Ishikawa (cell line): ENCODE data around the gene MYCBP.
A peak's percentile ranks its signal among the peaks of the same experiment; 100 is the strongest.

Experiments
- CEBPB ChIP-seq: IDR thresholded peaks from 2 replicates; pipeline ENCODE4 v1.6.1; 2012
- CREB1 ChIP-seq: IDR thresholded peaks from 2 replicates; pipeline ENCODE4 v1.6.1; 2012; ENCODE audit warnings: low read depth
- EGR1 ChIP-seq: IDR thresholded peaks from 2 replicates; pipeline ENCODE4 v1.6.1; 2012
- EP300 ChIP-seq: IDR thresholded peaks from 2 replicates; pipeline ENCODE4 v1.6.1; 2012; ENCODE audit warnings: borderline replicate concordance
- FOXM1 ChIP-seq: IDR thresholded peaks from 2 replicates; pipeline ENCODE4 v1.6.1; 2012; ENCODE audit warnings: low read depth, borderline replicate concordance
- NFIC ChIP-seq: IDR thresholded peaks from 2 replicates; pipeline ENCODE4 v1.6.1; 2012
- RAD21 ChIP-seq: IDR thresholded peaks from 2 replicates; pipeline ENCODE4 v1.6.1; 2012; ENCODE audit warnings: low read depth
- TAF1 ChIP-seq: IDR thresholded peaks from 2 replicates; pipeline ENCODE4 v1.6.1; 2012; ENCODE audit warnings: low read depth, mild to moderate bottlenecking
- TCF12 ChIP-seq: IDR thresholded peaks from 2 replicates; pipeline ENCODE4 v1.6.1; 2012; ENCODE audit warnings: low read depth
- TEAD4 ChIP-seq: IDR thresholded peaks from 2 replicates; pipeline ENCODE4 v1.6.1; 2012
- YY1 ChIP-seq: IDR thresholded peaks from 2 replicates; pipeline ENCODE4 v1.6.1; 2012; ENCODE audit warnings: low read depth
- ZBTB7A ChIP-seq: IDR thresholded peaks from 2 replicates; pipeline ENCODE4 v1.6.1; 2012; ENCODE audit warnings: low read depth
- TF ChIP-seq, protein P1 (sequence below): IDR thresholded peaks from 2 replicates; pipeline ENCODE4 v1.6.1; 2012
- TF ChIP-seq, protein P2 (sequence below): IDR thresholded peaks from 2 replicates; pipeline ENCODE4 v1.6.1; 2012; ENCODE audit warnings: low read depth, mild to moderate bottlenecking
- TF ChIP-seq, protein P3 (sequence below): IDR thresholded peaks from 2 replicates; pipeline ENCODE4 v1.6.1; 2012

The MYCBP gene

DNA sequence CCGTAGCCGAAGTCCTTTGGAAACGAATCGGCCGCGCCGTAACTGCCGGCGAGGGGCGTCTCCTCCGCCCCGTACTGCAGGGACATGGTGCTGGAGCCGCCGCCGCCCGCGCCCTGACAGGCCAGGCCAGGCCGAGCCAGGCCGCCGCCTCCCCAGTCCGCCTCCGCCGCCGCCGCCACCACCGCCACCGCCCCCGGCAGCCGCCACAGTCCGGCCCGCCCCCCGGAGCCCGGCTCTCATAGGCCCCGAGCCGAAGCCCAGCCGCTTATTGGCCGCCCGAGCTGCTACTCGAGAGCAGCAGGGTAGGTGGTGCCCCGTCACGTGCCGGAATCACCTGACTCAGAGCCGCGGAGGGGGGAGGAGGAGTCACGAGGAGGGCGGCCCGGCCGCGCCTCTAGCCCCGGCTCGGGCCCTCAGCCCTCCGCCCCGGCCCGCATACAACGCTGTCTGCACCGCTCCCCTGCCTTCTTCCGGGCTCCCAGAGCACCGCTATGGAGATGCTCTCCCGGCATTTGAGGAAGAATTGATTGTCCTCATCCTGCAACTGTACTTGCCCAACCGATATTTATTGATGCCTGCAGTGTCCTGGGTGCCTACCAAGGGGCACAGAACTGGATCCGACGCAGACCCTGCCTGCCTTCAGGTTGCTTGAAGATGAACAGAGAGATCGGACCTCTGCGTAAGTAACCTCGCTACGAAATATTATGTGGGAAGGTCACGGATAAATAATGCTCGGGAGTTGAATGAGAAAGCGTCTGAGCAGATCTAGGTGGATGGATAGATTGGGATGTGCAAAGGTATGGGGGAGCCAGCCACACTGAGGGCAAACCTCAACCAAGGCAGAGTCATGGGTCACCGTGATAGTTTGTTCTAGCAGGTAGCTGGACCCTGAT, 13.3 kb downstream of the MYCBP start, which contains the start of gene RRAGC:
Gene RRAGC, minus strand, starts transcription at position 212 of the 893 bp plus-strand sequence. Its CDS starts 126 bp downstream, at position 86.
- TF ChIP-seq YY1 (no peak), NFIC (no peak), CEBPB (no peak), TAF1 (no peak), CREB1 (no peak), TCF12 (peak; percentile 67; the same call in 1 of the 2 replicates), FOXM1 (no peak), ZBTB7A (no peak), TEAD4 (no peak), RAD21 (peak; percentile 1; the same call in 1 of the 2 replicates), EGR1 (peak; percentile 55; the same call in 1 of the 2 replicates), EP300 (no peak)
- TF ChIP-seq, protein P1, sequence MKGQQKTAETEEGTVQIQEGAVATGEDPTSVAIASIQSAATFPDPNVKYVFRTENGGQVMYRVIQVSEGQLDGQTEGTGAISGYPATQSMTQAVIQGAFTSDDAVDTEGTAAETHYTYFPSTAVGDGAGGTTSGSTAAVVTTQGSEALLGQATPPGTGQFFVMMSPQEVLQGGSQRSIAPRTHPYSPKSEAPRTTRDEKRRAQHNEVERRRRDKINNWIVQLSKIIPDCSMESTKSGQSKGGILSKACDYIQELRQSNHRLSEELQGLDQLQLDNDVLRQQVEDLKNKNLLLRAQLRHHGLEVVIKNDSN: peak; percentile 100
- TF ChIP-seq, protein P2, sequence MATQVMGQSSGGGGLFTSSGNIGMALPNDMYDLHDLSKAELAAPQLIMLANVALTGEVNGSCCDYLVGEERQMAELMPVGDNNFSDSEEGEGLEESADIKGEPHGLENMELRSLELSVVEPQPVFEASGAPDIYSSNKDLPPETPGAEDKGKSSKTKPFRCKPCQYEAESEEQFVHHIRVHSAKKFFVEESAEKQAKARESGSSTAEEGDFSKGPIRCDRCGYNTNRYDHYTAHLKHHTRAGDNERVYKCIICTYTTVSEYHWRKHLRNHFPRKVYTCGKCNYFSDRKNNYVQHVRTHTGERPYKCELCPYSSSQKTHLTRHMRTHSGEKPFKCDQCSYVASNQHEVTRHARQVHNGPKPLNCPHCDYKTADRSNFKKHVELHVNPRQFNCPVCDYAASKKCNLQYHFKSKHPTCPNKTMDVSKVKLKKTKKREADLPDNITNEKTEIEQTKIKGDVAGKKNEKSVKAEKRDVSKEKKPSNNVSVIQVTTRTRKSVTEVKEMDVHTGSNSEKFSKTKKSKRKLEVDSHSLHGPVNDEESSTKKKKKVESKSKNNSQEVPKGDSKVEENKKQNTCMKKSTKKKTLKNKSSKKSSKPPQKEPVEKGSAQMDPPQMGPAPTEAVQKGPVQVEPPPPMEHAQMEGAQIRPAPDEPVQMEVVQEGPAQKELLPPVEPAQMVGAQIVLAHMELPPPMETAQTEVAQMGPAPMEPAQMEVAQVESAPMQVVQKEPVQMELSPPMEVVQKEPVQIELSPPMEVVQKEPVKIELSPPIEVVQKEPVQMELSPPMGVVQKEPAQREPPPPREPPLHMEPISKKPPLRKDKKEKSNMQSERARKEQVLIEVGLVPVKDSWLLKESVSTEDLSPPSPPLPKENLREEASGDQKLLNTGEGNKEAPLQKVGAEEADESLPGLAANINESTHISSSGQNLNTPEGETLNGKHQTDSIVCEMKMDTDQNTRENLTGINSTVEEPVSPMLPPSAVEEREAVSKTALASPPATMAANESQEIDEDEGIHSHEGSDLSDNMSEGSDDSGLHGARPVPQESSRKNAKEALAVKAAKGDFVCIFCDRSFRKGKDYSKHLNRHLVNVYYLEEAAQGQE: no peak
- TF ChIP-seq, protein P3, sequence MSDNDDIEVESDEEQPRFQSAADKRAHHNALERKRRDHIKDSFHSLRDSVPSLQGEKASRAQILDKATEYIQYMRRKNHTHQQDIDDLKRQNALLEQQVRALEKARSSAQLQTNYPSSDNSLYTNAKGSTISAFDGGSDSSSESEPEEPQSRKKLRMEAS: peak; percentile 77

DNA sequence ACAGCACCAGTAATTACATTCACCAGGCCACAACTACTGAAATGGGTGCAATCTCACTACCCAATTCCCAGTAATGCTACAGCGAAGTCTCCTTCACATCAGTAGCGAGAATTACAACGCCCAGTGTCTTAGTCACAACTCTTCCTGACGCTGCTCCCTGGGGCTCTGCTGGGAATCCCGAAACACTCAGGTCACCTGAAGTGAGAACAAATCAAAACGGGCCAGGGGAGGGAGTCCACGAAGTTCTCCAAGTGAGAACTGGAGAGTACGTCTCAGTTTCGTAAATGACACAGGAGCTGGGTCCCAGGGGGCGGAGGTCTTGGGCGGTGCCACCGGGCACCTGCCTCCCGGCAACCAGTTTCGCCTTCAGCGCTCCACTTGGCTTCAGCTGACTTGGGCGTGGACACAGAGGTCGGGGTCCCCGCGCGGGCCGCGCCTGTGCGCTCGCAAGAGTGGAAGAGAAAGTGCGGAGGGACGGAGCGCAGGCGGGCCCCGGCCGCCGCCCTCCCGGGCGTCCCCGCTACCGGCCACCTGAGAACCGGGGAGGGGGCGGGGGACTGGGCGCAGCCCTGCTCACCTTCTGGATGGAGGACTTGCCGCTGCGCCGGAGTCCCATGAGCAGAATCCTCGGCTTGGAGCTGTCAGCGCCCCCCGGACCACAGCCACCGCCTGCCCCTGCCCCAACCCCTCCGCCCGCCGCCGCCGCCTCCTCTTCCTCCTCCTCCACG, 14.2 kb downstream of the MYCBP start:
- no peak for TF ChIP-seq EP300
- no peak for TF ChIP-seq RAD21
- no peak for TF ChIP-seq NFIC
- TF ChIP-seq FOXM1: no peak
- TF ChIP-seq YY1: no peak
- TF ChIP-seq ZBTB7A: no peak
- TF ChIP-seq TEAD4: no peak
- TF ChIP-seq TAF1: 0 out of 2 replicates have a peak, but pooled peaks have one; percentile 36
- TF ChIP-seq, protein P3: 0 out of 2 replicates have a peak, but pooled peaks have one; percentile 27
- TF ChIP-seq CREB1: no peak
- TF ChIP-seq, protein P2: no peak
- TF ChIP-seq, protein P1: 0 out of 2 replicates have a peak, but pooled peaks have one; percentile 29

DNA sequence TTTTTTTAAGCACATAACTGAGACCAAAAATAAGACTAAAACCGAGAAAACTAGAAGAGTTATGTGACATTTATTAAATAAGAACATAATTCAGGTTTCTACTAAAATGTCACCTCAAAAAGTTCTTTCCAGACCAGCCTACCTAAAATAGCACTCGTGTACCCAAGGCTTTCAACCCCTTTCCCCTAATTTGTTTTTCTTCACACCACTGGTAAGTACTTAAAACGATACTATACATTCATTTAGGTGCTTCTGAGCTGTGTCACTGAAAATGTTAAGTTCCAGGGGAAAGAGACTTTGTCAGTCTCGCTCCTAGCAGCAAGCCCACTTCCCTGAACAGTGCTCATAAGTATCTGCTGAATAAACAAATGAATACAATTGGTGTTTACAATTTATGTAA, 20.4 kb downstream of the MYCBP start:
- TF ChIP-seq, protein P1: no peak
- TF ChIP-seq FOXM1 (no peak), TAF1 (no peak), EGR1 (no peak), TEAD4 (no peak)

DNA sequence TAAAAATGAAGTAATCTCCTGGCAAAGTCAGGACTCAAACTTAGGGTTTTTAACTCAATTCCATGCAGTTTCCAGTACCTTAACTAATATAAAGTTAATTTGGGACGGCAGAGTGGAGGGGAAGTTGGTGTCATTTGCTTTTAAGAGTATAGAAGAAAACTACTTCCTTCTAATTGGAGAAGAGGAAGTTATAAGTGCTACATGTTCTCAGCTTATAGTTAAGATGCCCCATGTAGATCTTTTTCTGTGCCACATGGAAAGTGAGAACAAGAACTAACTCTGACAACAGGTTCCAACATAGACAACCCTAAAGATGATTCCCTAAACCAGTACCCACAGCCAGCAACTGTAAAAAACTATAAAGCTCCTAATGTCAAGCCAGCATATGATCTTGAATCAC, 25.1 kb downstream of the MYCBP start:
- TF ChIP-seq TCF12 (no peak), CREB1 (no peak), EP300 (no peak), EGR1 (no peak)
- TF ChIP-seq, protein P1: no peak
